Measurements from ENCODE around the gene MDP1.

- TF ChIP-seq, protein P1, sequence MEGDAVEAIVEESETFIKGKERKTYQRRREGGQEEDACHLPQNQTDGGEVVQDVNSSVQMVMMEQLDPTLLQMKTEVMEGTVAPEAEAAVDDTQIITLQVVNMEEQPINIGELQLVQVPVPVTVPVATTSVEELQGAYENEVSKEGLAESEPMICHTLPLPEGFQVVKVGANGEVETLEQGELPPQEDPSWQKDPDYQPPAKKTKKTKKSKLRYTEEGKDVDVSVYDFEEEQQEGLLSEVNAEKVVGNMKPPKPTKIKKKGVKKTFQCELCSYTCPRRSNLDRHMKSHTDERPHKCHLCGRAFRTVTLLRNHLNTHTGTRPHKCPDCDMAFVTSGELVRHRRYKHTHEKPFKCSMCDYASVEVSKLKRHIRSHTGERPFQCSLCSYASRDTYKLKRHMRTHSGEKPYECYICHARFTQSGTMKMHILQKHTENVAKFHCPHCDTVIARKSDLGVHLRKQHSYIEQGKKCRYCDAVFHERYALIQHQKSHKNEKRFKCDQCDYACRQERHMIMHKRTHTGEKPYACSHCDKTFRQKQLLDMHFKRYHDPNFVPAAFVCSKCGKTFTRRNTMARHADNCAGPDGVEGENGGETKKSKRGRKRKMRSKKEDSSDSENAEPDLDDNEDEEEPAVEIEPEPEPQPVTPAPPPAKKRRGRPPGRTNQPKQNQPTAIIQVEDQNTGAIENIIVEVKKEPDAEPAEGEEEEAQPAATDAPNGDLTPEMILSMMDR (IDR thresholded peaks at IDR 0.05): no peak
- no peak for TF ChIP-seq POLR2A (IDR thresholded peaks at IDR 0.05)
Observed at GRCh38 chr14:24249230-24250021, 33.6 kb upstream of the MDP1 start.

Data from body of pancreas (tissue), 4 donors.